Hepatic stellate cell (primary cell): ENCODE results near the gene HRAS.

Experiments
- DNase-seq: peaks from one replicate; pipeline ENCODE4 v3.0.0; 2011; ENCODE audit warnings: low spot score

HRAS gene

GRCh38 chr11:507727-508515 is 27.5 kb downstream of the HRAS start:
- DNase-seq: no peak

GRCh38 chr11:506995-507726 is 28.2 kb downstream of the HRAS start, which contains the start of gene RNH1:
Gene RNH1 (minus strand): TSS chr11:507242. CDS start chr11:502162, 5,080 bp downstream.
- peak; percentile 96 for DNase-seq

GRCh38 chr11:506238-506994 is 29.0 kb downstream of the HRAS start:
- DNase-seq: peak; percentile 99

- DNase-seq: no peak
These were observed 30.4 kb downstream of the HRAS start for GRCh38 chr11:504994-505344.

- peak; percentile 56 for DNase-seq
These were observed 31.1 kb downstream of the HRAS start for GRCh38 chr11:504053-504993.

GRCh38 chr11:503179-503981 is 32.0 kb downstream of the HRAS start:
- no peak for DNase-seq

- DNase-seq: no peak
These were observed 32.8 kb downstream of the HRAS start for GRCh38 chr11:502288-503178.

GRCh38 chr11:501683-502287 is 33.6 kb downstream of the HRAS start:
- no peak for DNase-seq

- DNase-seq: no peak
These were observed 34.2 kb downstream of the HRAS start for GRCh38 chr11:501001-501682.

- no peak for DNase-seq
These were observed 35.9 kb downstream of the HRAS start for GRCh38 chr11:499201-500076.

GRCh38 chr11:498297-499181 is 36.8 kb downstream of the HRAS start:
- DNase-seq: no peak

- no peak for DNase-seq
These were observed 37.6 kb downstream of the HRAS start for GRCh38 chr11:497565-498296.

- no peak for DNase-seq
These were observed 38.4 kb downstream of the HRAS start for GRCh38 chr11:496834-497564.

- DNase-seq: no peak
These were observed 39.8 kb downstream of the HRAS start for GRCh38 chr11:495537-495931.
